ENCODE measurements around the gene MEAF6. TPM values are rescaled to one million over a fixed set of nuclear protein-coding genes. Genes with fewer than 3 reads are reported as not detected.

MEAF6 gene
- total and polyA plus RNA-seq, 2 of the 8 experiments (the other 6 are each of a cell fraction or from before 2014, with no cell fraction given): 23.0 to 38.8 TPM

DNA sequence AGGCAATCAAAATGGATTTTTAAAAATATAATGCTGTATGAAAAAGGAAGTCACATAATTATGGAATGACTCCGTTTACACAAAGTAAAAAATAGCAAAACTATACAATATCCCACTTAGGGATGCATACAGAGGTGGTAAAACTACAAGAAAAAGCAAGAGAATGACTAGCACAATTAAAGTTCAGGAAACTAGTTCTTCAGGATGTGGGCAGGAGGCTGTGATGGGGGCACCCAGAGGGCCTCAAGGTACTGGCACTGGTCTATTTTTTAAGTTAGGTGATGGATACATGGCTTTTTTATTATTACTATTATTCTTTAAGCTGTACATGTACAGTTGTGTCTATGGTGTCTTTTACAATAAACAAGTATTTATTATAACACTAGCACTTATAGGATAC is 41.6 kb downstream of the MEAF6 start (continued):
- TF ChIP-seq, protein P1, sequence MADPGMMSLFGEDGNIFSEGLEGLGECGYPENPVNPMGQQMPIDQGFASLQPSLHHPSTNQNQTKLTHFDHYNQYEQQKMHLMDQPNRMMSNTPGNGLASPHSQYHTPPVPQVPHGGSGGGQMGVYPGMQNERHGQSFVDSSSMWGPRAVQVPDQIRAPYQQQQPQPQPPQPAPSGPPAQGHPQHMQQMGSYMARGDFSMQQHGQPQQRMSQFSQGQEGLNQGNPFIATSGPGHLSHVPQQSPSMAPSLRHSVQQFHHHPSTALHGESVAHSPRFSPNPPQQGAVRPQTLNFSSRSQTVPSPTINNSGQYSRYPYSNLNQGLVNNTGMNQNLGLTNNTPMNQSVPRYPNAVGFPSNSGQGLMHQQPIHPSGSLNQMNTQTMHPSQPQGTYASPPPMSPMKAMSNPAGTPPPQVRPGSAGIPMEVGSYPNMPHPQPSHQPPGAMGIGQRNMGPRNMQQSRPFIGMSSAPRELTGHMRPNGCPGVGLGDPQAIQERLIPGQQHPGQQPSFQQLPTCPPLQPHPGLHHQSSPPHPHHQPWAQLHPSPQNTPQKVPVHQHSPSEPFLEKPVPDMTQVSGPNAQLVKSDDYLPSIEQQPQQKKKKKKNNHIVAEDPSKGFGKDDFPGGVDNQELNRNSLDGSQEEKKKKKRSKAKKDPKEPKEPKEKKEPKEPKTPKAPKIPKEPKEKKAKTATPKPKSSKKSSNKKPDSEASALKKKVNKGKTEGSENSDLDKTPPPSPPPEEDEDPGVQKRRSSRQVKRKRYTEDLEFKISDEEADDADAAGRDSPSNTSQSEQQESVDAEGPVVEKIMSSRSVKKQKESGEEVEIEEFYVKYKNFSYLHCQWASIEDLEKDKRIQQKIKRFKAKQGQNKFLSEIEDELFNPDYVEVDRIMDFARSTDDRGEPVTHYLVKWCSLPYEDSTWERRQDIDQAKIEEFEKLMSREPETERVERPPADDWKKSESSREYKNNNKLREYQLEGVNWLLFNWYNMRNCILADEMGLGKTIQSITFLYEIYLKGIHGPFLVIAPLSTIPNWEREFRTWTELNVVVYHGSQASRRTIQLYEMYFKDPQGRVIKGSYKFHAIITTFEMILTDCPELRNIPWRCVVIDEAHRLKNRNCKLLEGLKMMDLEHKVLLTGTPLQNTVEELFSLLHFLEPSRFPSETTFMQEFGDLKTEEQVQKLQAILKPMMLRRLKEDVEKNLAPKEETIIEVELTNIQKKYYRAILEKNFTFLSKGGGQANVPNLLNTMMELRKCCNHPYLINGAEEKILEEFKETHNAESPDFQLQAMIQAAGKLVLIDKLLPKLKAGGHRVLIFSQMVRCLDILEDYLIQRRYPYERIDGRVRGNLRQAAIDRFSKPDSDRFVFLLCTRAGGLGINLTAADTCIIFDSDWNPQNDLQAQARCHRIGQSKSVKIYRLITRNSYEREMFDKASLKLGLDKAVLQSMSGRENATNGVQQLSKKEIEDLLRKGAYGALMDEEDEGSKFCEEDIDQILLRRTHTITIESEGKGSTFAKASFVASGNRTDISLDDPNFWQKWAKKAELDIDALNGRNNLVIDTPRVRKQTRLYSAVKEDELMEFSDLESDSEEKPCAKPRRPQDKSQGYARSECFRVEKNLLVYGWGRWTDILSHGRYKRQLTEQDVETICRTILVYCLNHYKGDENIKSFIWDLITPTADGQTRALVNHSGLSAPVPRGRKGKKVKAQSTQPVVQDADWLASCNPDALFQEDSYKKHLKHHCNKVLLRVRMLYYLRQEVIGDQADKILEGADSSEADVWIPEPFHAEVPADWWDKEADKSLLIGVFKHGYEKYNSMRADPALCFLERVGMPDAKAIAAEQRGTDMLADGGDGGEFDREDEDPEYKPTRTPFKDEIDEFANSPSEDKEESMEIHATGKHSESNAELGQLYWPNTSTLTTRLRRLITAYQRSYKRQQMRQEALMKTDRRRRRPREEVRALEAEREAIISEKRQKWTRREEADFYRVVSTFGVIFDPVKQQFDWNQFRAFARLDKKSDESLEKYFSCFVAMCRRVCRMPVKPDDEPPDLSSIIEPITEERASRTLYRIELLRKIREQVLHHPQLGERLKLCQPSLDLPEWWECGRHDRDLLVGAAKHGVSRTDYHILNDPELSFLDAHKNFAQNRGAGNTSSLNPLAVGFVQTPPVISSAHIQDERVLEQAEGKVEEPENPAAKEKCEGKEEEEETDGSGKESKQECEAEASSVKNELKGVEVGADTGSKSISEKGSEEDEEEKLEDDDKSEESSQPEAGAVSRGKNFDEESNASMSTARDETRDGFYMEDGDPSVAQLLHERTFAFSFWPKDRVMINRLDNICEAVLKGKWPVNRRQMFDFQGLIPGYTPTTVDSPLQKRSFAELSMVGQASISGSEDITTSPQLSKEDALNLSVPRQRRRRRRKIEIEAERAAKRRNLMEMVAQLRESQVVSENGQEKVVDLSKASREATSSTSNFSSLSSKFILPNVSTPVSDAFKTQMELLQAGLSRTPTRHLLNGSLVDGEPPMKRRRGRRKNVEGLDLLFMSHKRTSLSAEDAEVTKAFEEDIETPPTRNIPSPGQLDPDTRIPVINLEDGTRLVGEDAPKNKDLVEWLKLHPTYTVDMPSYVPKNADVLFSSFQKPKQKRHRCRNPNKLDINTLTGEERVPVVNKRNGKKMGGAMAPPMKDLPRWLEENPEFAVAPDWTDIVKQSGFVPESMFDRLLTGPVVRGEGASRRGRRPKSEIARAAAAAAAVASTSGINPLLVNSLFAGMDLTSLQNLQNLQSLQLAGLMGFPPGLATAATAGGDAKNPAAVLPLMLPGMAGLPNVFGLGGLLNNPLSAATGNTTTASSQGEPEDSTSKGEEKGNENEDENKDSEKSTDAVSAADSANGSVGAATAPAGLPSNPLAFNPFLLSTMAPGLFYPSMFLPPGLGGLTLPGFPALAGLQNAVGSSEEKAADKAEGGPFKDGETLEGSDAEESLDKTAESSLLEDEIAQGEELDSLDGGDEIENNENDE (IDR thresholded peaks at IDR 0.05; ENCODE audit: insufficient replicate concordance, low read length): no peak
